OCI-LY7 (cell line): ENCODE measurements around the gene PWP1. TPM values are rescaled to one million over a fixed set of nuclear protein-coding genes. Genes with fewer than 3 reads are reported as not detected.

ENCODE experiments used
- BruUV-seq: library from RNA; stranded (reverse); fragments of 400-500 nt; replicated peaks from 2 replicates; lab custom pipeline; 2021; lab: Mats Ljungman, UMichigan
- CTCF ChIA-PET: fragments of 300-600 bp; sonication (Branson Sonifier 250); formaldehyde crosslinking; loops from one replicate; lab custom pipeline; 2022; ENCODE audit warnings: antibody characterized with exemption; ENCODE audit not compliant: unreplicated experiment; lab: Charles Lee
- POLR2A ChIA-PET: fragments of 300-600 bp; sonication (Branson Sonifier 250); formaldehyde crosslinking; loops from one replicate; lab custom pipeline; 2022; ENCODE audit warnings: antibody characterized with exemption; lab: Charles Lee
- DNase-seq: peaks from one replicate; pipeline ENCODE4 v3.0.0-alpha.2; 2015; ENCODE audit warnings: low spot score
- H2AFZ ChIP-seq: fragments of 200-600 bp; sonication (generic), shearing (Covaris generic); 2 replicates; pipeline ENCODE4 v1.6.1; 2014; ENCODE audit warnings: mild to moderate bottlenecking, antibody characterized with exemption, low read length, moderate library complexity
- H3K27ac ChIP-seq: fragments of 200-600 bp; sonication (generic); 2 replicates; pipeline ENCODE4 v1.5.1; 2014; ENCODE audit warnings: mixed run types, low read depth, mild to moderate bottlenecking, moderate library complexity, low read length, inconsistent platforms; ENCODE audit not compliant: poor library complexity, severe bottlenecking
- H3K36me3 ChIP-seq: fragments of 200-600 bp; sonication (generic); 2 replicates; pipeline ENCODE4 v1.6.1; 2014; ENCODE audit warnings: mild to moderate bottlenecking, antibody characterized with exemption, low read length, moderate library complexity, mixed read lengths; ENCODE audit not compliant: insufficient read depth
- H3K4me1 ChIP-seq: fragments of 200-600 bp; sonication (generic); 2 replicates; pipeline ENCODE4 v1.5.1; 2014; ENCODE audit warnings: mild to moderate bottlenecking, low read length; ENCODE audit not compliant: insufficient read depth, poor library complexity, severe bottlenecking
- H3K4me2 ChIP-seq: fragments of 200-600 bp; sonication (generic); 2 replicates; pipeline ENCODE4 v1.6.1; 2014; ENCODE audit warnings: mild to moderate bottlenecking, low read length
- H3K4me3 ChIP-seq: fragments of 200-600 bp; sonication (generic); 2 replicates; pipeline ENCODE4 v1.5.1; 2014; ENCODE audit warnings: mild to moderate bottlenecking, low read depth, low read length; ENCODE audit not compliant: poor library complexity, severe bottlenecking
- H3K79me2 ChIP-seq: fragments of 200-600 bp; sonication (generic); 2 replicates; pipeline ENCODE4 v1.6.1; 2016; ENCODE audit warnings: low read depth, mild to moderate bottlenecking, low read length, moderate library complexity, mixed read lengths; ENCODE audit not compliant: insufficient read depth
- H3K9me2 ChIP-seq: fragments of 200-600 bp; sonication (generic); 2 replicates; pipeline ENCODE4 v1.6.1; 2016; ENCODE audit warnings: mild to moderate bottlenecking, low read length, mixed read lengths; ENCODE audit not compliant: insufficient read depth
- H3K9me3 ChIP-seq: fragments of 200-600 bp; sonication (generic); 2 replicates; pipeline ENCODE4 v1.6.1; 2014; ENCODE audit warnings: mild to moderate bottlenecking, mixed run types, low read length, mixed read lengths
- H4K20me1 ChIP-seq: fragments of 200-600 bp; sonication (generic); 2 replicates; pipeline ENCODE4 v1.6.1; 2014; ENCODE audit warnings: mild to moderate bottlenecking, antibody characterized with exemption, low read length, moderate library complexity, mixed read lengths; ENCODE audit not compliant: insufficient read depth
- CTCF ChIP-seq: fragments of 200-600 bp; sonication (generic); conservative IDR thresholded peaks from 2 replicates; pipeline ENCODE4 v1.5.1; 2014; ENCODE audit warnings: mild to moderate bottlenecking, antibody characterized with exemption, low read length, moderate library complexity, mixed read lengths
- EZH2phosphoT487 ChIP-seq: fragments of 200-600 bp; sonication (generic); IDR thresholded peaks from 2 replicates; pipeline ENCODE4 v1.6.1; 2018; ENCODE audit warnings: low read depth, borderline replicate concordance, mild to moderate bottlenecking, mixed run types, antibody characterized with exemption, low read length, moderate library complexity, mixed read lengths
- intact Hi-C: fragments of 100-400 bp; cut with micrococcal nuclease; formaldehyde crosslinking; loops from one replicate; pipeline ENCODE4 v1.10.0; 2022; ENCODE audit not compliant: unreplicated experiment
- total RNA-seq, 2 experiments: library from RNA; depleted of rRNA in 1 of 2; stranded (reverse); fragments of >200 nt in 1 of 2; shearing (Covaris generic) in 1 of 2; gene quantifications; 2 replicates each; pipeline ENCODE4 v1.2.3, GENCODE V29; 2014 to 2022

Gene PWP1
- total RNA-seq, 2 experiments from 2014 or later = 28.2 to 44.5 TPM

- no peaks in the 10 kb centered on the region for H3K9me2 ChIP-seq
- 0 out of 2 replicates have a peak, but pooled peaks cover 7% of the 10 kb centered on the region for H4K20me1 ChIP-seq
- no peak for DNase-seq
- H3K9me3 ChIP-seq = 0 out of 2 replicates have a peak, but pooled peaks cover 7% of the 10 kb centered on the region
- ChIA-PET CTCF (interaction anchor here (1.0 kb wide), 1 partner anchor 8 kb away, joined by 3 read pairs; no protein-coding TSS in a partner anchor), POLR2A (no interaction called here)
- BruUV-seq = no TSS peak
- peak overlapping the region; percentile 95 for H3K4me3 ChIP-seq
- H3K36me3 ChIP-seq = peaks cover 19% of the 10 kb centered on the region
- H3K79me2 ChIP-seq = peaks cover 26% of the 10 kb centered on the region
- no peak overlapping the region for H3K27ac ChIP-seq
- H3K4me2 ChIP-seq = peak overlapping the region; percentile 76
- H2AFZ ChIP-seq = peak overlapping the region; percentile 91; the same call in 1 of the 2 replicates
- intact Hi-C loops = no loop called here
- H3K4me1 ChIP-seq = peaks cover 19% of the 10 kb centered on the region
- no peak for TF ChIP-seq CTCF
- TF ChIP-seq EZH2phosphoT487 = no peak
These were observed 1.4 kb upstream of the PWP1 start for GRCh38 chr12:107684029-107684795.

GRCh38 chr12:107684990-107685359, 624 bp upstream of the PWP1 start:
- Histone ChIP-seq H3K9me3 (0 out of 2 replicates have a peak, but pooled peaks cover 7% of the 10 kb centered on the region), H3K9me2 (no peaks in the 10 kb centered on the region), H3K4me3 (peak overlapping the region; percentile 95), H3K27ac (peak overlapping the region; percentile 44), H3K36me3 (peaks cover 25% of the 10 kb centered on the region), H2AFZ (peak overlapping the region; percentile 91), H3K4me1 (peaks cover 19% of the 10 kb centered on the region), H3K4me2 (peak overlapping the region; percentile 76), H4K20me1 (0 out of 2 replicates have a peak, but pooled peaks cover 7% of the 10 kb centered on the region), H3K79me2 (peaks cover 26% of the 10 kb centered on the region)
- peak; percentile 32 for DNase-seq
- POLR2A ChIA-PET = no interaction called here
- TF ChIP-seq CTCF (no peak), EZH2phosphoT487 (no peak)
- intact Hi-C loops = loop anchor here (5.0 kb wide), 1 partner anchor 77 kb away; the partner anchor contains the start of gene PRDM4
- TSS peak; percentile 99 for BruUV-seq
- CTCF ChIA-PET = interaction anchor here (1.0 kb wide), 1 partner anchor 9 kb away, joined by 3 read pairs; no protein-coding TSS in a partner anchor
